VCaP (cell line): ENCODE results near the gene NR2F6.
"Not testable (repeated sequence)": the region's sequence is repeated elsewhere in the genome, so short reads cannot be mapped to it uniquely, and the experiment has no call there.

Experiments
- H3K27ac ChIP-seq: fragments of 450-650 bp; 2 replicates; pipeline ENCODE4 v1.5.1; 2017
- TF ChIP-seq, protein P1 (sequence below): fragments of 450-650 bp; conservative IDR thresholded peaks from 2 replicates; pipeline ENCODE4 v1.5.1; 2017; ENCODE audit warnings: mild to moderate bottlenecking, moderate library complexity

The NR2F6 gene

DNA sequence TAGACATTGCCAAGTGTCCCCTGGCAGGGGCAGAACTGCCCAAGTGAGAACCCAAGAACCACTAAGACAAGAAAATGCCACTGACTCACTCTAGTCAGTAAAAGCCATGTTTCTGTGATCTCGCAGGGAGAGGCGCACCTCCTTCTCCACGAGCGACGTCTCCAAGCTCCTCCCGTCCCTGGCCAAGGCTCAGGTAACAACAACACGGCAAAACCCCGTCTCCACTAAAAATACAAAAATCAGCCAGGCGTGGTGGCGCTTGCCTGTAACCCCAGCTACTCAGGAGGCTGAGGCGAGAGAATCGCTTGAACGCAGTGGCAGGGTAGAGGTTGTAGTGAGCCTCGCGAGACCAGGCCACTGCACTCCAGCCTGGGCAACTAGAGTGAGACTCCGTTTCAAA, 48.1 kb downstream of the NR2F6 start:
- TF ChIP-seq, protein P1, sequence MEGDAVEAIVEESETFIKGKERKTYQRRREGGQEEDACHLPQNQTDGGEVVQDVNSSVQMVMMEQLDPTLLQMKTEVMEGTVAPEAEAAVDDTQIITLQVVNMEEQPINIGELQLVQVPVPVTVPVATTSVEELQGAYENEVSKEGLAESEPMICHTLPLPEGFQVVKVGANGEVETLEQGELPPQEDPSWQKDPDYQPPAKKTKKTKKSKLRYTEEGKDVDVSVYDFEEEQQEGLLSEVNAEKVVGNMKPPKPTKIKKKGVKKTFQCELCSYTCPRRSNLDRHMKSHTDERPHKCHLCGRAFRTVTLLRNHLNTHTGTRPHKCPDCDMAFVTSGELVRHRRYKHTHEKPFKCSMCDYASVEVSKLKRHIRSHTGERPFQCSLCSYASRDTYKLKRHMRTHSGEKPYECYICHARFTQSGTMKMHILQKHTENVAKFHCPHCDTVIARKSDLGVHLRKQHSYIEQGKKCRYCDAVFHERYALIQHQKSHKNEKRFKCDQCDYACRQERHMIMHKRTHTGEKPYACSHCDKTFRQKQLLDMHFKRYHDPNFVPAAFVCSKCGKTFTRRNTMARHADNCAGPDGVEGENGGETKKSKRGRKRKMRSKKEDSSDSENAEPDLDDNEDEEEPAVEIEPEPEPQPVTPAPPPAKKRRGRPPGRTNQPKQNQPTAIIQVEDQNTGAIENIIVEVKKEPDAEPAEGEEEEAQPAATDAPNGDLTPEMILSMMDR = no peak
- H3K27ac ChIP-seq = no peak overlapping the region

DNA sequence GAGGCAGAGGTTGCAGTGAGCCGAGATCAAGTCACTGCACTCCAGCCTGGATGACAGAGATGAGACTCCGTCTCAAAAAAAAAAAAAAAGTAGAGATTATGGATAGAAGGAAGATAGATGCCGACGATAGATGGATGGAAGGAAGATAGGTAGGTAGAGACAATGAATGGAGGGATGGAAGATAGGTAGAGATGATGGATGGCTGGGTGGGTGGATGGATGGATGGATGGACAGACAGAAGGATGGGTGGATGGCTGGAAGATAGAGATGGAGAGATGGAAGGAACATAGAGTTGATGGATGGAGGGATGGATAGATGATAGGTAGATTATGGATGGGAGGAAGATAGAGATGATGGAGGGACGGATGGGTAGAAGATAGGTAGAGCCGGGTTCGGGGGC, 49.1 kb downstream of the NR2F6 start:
- TF ChIP-seq, protein P1 = no peak

GRCh38 chr19:17195106-17195505, 50.6 kb downstream of the NR2F6 start:
- TF ChIP-seq, protein P1 = no peak

More for the DNA sequence above, 49.1 kb downstream of the NR2F6 start:
- no peak overlapping the region for H3K27ac ChIP-seq

GRCh38 chr19:17194608-17195007, 51.1 kb downstream of the NR2F6 start:
- TF ChIP-seq, protein P1 = no peak
- H3K27ac ChIP-seq = no peak overlapping the region

More at GRCh38 chr19:17195106-17195505, 50.6 kb downstream of the NR2F6 start:
- H3K27ac ChIP-seq = no peak overlapping the region

DNA sequence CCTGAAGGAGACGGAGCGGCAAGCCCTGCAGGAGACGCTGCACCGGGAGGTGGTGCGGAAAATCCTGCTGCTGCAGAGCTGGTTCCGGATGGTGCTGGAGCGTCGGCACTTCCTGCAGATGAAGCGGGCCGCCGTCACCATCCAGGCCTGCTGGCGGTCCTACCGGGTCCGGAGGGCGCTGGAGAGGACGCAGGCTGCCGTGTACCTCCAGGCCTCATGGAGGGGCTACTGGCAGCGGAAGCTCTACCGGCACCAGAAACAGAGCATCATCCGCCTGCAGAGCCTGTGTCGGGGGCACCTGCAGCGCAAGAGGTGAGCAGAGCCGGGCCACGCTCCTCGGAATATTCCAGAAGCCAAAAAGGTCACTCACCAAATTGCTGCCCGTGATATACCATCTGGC, 53.0 kb downstream of the NR2F6 start:
- no peak overlapping the region for H3K27ac ChIP-seq
- TF ChIP-seq, protein P1 = no peak

DNA sequence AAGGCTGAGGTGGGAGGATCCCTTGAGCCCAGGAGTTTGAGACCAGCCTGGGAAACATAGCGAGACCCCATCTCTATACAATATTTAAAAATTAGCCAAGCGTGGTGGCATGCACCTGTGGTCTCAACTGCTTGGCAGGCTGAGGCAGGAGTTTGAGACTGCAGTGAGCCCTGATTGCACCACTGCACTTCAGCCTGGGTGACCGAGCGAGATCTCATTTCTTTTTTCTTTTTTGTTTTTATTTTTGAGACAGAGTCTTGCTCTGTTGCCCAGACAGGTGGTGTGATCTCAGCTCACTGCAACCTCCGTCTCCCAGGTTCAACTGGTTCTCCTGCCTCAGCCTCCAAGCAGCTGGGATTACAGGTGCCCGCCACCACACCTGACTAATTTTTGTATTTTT, 54.0 kb downstream of the NR2F6 start:
- H3K27ac ChIP-seq = not testable (repeated sequence)

GRCh38 chr19:17185590-17185989, 60.1 kb downstream of the NR2F6 start:
- H3K27ac ChIP-seq = no peak overlapping the region
- TF ChIP-seq, protein P1 = no peak

- TF ChIP-seq, protein P1 = no peak
- no peak overlapping the region for H3K27ac ChIP-seq
Observed at GRCh38 chr19:17184371-17184841, 61.3 kb downstream of the NR2F6 start.
